GM21717 (cell line): Measurements from ENCODE around the gene PTPRN2.
"Not testable (repeated sequence)": the region's sequence is repeated elsewhere in the genome, so short reads cannot be mapped to it uniquely, and the experiment has no call there.

Experiments
- ATAC-seq: cut with Tn5 transposase; IDR thresholded peaks from one replicate; pipeline ENCODE4 v1.9.1; 2021; ENCODE audit warnings: mild to moderate bottlenecking, moderate library complexity; ENCODE audit not compliant: unreplicated experiment

PTPRN2 gene

DNA sequence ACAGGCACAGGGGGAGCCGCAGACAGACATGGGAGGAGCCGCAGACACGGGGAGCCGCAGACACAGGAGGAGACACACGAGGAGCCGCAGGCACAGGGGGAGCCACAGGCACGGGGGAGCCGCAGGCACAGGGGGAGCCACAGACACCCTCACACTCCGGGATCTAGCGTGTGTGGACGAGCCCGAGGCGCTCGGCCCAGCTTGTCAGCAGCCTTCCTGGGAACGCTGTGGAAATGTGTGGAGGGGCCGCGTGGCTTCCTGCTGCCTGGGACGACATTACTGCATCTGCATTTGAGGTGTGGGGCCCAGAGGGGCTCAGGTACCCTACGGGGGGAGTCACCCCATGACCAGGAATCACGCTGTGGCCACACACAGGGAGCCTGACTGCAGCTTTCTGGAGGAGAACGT, 313.2 kb downstream of the PTPRN2 start:
- ATAC-seq = no peak

GRCh38 chr7:158273756-158274342, 313.8 kb downstream of the PTPRN2 start:
- ATAC-seq = not testable (repeated sequence)

DNA sequence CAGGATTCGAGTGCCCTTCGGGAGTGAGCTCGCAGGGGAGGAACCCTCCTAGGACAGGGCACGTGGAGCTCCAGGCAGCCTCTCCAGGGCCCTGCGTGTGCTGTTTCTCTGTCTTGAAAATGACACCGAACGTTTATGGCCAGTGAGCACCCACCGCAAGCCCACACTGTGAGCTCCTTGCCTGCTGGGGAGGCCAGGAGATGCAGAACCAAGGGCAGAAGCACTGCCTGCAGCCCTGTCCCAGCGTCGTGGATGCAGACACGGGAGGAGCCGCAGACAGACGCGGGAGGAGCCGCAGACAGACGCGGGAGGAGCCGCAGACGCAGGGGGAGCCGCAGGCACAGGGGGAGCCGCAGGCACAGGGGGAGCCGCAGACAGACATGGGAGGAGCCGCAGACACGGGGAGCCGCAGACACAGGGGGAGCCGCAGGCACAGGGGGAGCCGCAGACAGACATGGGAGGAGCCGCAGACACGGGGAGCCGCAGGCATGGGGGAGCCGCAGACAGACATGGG, 314.4 kb downstream of the PTPRN2 start:
- no peak for ATAC-seq

DNA sequence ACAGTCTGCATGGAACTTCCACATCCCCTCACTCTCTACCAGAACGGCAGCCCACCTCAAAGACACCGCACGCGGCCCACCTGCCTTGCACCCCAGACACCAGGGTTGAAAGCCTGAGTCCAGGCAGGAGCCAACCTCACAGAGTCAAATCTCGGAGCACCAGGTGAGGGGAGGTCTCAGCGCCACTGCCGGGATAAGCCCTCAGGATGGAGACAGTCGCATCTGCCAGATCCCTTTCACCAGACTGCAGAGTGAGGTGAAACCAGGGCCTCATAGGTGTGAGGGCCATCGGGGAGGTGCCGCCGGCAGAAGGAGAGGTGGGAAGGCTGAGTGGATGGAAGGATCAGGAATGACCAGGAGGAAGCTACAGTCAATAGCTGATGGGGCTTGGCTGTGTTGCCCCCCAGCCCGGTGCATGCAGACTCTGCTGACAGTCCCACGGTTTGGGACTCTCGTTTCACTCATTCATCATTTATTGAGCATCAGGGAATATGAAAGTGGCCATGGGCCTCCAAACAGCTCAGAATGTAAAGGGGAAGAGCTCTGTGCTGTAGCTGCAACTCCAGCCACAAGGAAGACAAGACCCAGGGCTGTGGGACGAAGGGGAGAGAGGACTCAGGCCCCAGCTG, 315.0 kb downstream of the PTPRN2 start:
- ATAC-seq = no peak

DNA sequence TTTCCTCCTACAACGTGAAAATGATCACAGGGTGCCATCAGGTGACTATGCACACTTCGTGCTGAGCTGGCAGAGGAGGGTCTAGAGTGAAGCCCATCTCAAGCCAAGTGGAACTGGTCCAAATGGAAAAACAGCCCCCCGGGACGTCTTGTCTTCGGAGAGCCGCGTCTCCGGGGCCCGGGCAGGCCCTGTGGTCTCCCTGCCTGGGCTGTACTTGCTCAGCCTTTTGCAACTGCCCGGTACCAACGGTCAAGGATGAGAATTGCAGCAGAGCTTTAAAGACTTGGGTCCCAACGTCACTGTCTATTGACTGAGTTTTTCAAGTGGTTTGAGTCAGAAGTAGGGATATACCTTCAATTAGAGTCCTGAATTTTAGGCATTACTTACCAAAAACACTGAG, 315.5 kb downstream of the PTPRN2 start:
- no peak for ATAC-seq

GRCh38 chr7:158271646-158272045, 316.0 kb downstream of the PTPRN2 start:
- no peak for ATAC-seq

GRCh38 chr7:158270856-158271413, 316.7 kb downstream of the PTPRN2 start:
- ATAC-seq = no peak

GRCh38 chr7:158270106-158270775, 317.4 kb downstream of the PTPRN2 start:
- no peak for ATAC-seq

GRCh38 chr7:158268816-158269535, 318.6 kb downstream of the PTPRN2 start:
- ATAC-seq = no peak

DNA sequence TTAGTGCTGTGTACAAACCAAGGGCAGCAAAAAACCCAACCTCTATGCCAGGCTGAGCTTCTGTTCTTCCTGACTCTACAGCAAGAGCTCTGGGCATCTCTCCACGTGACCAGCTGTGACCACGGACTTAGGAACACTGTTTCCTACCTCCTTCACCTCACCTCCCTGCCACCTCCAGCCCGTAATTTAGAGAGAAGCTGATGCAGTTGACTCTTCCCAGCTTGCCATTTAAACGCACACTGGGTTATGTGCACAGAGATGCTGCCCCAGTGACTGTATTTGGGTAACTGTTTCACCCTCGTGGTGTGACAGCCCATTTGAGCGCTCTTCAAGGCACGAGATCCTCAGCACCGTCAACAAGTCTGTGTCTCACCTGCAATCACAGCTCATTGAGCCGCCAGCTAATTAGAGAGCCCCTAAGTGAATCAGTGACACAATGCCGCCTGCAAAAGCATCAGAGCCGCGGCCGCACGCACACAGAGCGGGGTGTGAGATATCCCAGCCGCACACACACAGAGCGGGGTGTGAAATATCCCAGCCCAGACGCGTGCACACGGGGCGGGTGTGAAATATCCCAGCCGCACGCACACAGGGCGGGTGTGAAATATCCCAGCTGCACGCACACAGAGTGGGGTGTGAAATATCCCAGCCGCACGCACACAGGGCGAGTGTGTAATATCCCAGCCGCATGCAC, 319.7 kb downstream of the PTPRN2 start:
- no peak for ATAC-seq

- ATAC-seq = no peak
Measured at GRCh38 chr7:158266817-158267741, 320.5 kb downstream of the PTPRN2 start.

DNA sequence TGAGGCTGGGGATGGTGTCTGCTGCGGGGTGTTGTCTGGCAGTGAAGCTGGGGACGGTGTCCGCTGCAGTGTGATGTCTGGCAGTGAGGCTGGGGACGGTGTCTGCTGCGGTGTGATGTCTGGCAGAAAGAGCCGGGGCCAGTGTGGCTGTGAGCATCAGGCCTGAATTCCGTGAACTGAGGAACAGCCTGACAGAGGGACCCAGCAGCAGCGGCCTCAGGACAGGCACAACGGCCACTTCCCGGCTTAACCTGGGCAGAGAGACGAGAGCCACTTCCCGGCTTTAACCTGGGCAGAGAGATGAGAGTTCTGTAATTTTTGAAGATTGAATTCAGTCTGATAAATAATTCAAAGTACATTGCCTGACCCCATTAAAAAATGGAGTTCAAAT, 321.2 kb downstream of the PTPRN2 start:
- no peak for ATAC-seq

GRCh38 chr7:158265743-158266080, 321.9 kb downstream of the PTPRN2 start:
- ATAC-seq = no peak

DNA sequence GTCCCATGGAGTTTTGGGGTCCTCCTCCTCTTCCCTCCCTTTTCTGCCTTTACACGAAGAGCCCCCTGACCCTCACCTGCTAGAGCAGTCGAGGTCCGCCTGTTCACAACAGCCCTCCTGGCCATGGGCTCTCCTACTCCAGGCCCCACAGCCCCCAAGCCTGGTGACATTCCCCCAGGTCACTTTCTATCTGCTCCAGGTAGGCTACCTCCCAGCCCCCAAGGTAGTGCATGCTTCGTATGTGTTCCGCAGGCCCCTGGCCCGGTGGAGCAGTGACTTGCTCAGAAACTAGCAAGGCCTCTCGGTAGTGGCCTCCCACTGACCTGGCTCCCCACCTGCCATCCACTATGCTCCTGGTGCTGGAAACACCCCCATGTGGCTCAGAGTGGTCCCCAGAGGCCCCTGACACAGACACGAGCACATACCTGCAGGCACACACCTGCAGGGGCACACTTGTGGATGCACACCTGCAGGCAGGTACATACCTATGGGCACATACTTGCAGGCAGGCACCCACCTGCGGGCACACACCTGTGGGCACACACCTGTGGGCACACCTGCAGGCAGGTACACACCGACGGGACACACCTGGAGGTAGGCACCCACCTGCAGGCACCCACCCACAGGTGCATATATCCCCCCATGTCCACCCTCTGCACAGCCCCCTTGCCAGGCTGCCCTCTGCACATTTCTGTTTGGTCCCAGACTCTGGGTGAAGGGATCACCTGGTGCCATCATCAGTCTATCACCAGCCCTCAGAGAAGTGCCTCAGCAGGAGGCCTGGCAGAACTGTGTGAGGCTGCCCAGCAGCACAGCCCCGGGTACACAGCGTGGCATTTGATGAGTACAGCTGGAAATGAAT, 322.5 kb downstream of the PTPRN2 start:
- ATAC-seq = no peak

GRCh38 chr7:158263964-158264748, 323.5 kb downstream of the PTPRN2 start:
- ATAC-seq = no peak

GRCh38 chr7:158263110-158263963, 324.3 kb downstream of the PTPRN2 start:
- no peak for ATAC-seq
